ENCODE measurements around the gene FYN.

The FYN gene

GRCh38 chr6:111724505-111724904, 148.7 kb downstream of the FYN start:
- H3K9me3 ChIP-seq (ENCODE audit: severe bottlenecking), result no peaks in the 10 kb centered on the region
- H3K4me1 ChIP-seq (ENCODE audit: insufficient read depth, poor library complexity, severe bottlenecking), result no peaks in the 10 kb centered on the region
- TF ChIP-seq, protein P1, sequence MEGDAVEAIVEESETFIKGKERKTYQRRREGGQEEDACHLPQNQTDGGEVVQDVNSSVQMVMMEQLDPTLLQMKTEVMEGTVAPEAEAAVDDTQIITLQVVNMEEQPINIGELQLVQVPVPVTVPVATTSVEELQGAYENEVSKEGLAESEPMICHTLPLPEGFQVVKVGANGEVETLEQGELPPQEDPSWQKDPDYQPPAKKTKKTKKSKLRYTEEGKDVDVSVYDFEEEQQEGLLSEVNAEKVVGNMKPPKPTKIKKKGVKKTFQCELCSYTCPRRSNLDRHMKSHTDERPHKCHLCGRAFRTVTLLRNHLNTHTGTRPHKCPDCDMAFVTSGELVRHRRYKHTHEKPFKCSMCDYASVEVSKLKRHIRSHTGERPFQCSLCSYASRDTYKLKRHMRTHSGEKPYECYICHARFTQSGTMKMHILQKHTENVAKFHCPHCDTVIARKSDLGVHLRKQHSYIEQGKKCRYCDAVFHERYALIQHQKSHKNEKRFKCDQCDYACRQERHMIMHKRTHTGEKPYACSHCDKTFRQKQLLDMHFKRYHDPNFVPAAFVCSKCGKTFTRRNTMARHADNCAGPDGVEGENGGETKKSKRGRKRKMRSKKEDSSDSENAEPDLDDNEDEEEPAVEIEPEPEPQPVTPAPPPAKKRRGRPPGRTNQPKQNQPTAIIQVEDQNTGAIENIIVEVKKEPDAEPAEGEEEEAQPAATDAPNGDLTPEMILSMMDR (IDR thresholded peaks at IDR 0.05; ENCODE audit: poor library complexity, severe bottlenecking), result no peak
- ATAC-seq (ENCODE audit: low read depth) (no peak), DNase-seq (ENCODE audit: low spot score) (no peak)
- H3K27me3 ChIP-seq (ENCODE audit: insufficient read depth, poor library complexity, severe bottlenecking), result no peaks in the 10 kb centered on the region
- no peak overlapping the region for H3K4me3 ChIP-seq (ENCODE audit: severe bottlenecking)
- H3K27ac ChIP-seq (ENCODE audit: poor library complexity, severe bottlenecking), result no peak overlapping the region
- no peaks in the 10 kb centered on the region for H3K36me3 ChIP-seq (ENCODE audit: low read depth)

GRCh38 chr6:111724039-111724438, 149.2 kb downstream of the FYN start:
- H3K4me1 ChIP-seq (ENCODE audit: insufficient read depth, poor library complexity, severe bottlenecking), result no peaks in the 10 kb centered on the region
- H3K4me3 ChIP-seq (ENCODE audit: severe bottlenecking), result no peak overlapping the region
- no peak overlapping the region for H3K27ac ChIP-seq (ENCODE audit: poor library complexity, severe bottlenecking)
- no peak for DNase-seq (ENCODE audit: low spot score)
- H3K36me3 ChIP-seq (ENCODE audit: low read depth), result no peaks in the 10 kb centered on the region
- ATAC-seq (ENCODE audit: low read depth), result no peak
- H3K27me3 ChIP-seq (ENCODE audit: insufficient read depth, poor library complexity, severe bottlenecking), result no peaks in the 10 kb centered on the region
- TF ChIP-seq, protein P1 (IDR thresholded peaks at IDR 0.05; ENCODE audit: poor library complexity, severe bottlenecking), result no peak
- no peaks in the 10 kb centered on the region for H3K9me3 ChIP-seq (ENCODE audit: severe bottlenecking)

GRCh38 chr6:111723412-111723970, 149.8 kb downstream of the FYN start:
- H3K27me3 ChIP-seq (ENCODE audit: insufficient read depth, poor library complexity, severe bottlenecking), result no peaks in the 10 kb centered on the region
- no peak overlapping the region for H3K27ac ChIP-seq (ENCODE audit: poor library complexity, severe bottlenecking)
- no peak for DNase-seq (ENCODE audit: low spot score)
- no peak for ATAC-seq (ENCODE audit: low read depth)
- no peaks in the 10 kb centered on the region for H3K9me3 ChIP-seq (ENCODE audit: severe bottlenecking)
- H3K36me3 ChIP-seq (ENCODE audit: low read depth), result no peaks in the 10 kb centered on the region
- TF ChIP-seq, protein P1 (IDR thresholded peaks at IDR 0.05; ENCODE audit: poor library complexity, severe bottlenecking), result no peak
- H3K4me3 ChIP-seq (ENCODE audit: severe bottlenecking), result no peak overlapping the region
- H3K4me1 ChIP-seq (ENCODE audit: insufficient read depth, poor library complexity, severe bottlenecking), result no peaks in the 10 kb centered on the region

DNA sequence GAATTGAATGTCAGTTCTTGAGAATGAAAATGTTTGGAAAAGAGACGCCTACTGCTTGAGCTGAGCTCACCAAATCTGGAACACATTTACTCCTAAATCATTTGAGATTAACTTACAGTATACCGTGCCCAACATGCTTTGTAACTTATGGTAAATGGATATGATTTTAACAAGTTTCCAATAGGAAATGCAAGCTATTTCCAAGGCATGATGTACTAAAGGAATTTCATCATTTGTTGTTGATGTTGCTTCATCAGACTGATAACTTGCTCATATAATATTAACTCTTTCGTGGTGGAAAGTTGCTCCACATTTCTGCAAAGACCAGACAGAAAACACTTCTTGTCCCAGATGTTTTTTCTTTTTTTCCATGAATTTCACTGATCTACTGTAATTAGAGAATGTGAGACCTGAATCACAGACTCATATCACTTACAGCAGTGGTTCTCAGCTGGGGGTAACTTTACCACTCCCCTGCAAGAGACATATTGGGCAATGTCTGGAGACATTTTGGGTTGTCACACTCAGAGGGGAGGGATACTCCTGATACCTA, 151.0 kb downstream of the FYN start:
- H3K27me3 ChIP-seq (ENCODE audit: insufficient read depth, poor library complexity, severe bottlenecking), result no peaks in the 10 kb centered on the region
- no peaks in the 10 kb centered on the region for H3K9me3 ChIP-seq (ENCODE audit: severe bottlenecking)
- no peaks in the 10 kb centered on the region for H3K36me3 ChIP-seq (ENCODE audit: low read depth)
- no peak overlapping the region for H3K4me3 ChIP-seq (ENCODE audit: severe bottlenecking)
- ATAC-seq (ENCODE audit: low read depth), result no peak
- H3K4me1 ChIP-seq (ENCODE audit: insufficient read depth, poor library complexity, severe bottlenecking), result no peaks in the 10 kb centered on the region
- DNase-seq (ENCODE audit: low spot score), result no peak
- TF ChIP-seq, protein P1 (IDR thresholded peaks at IDR 0.05; ENCODE audit: poor library complexity, severe bottlenecking), result no peak
- no peak overlapping the region for H3K27ac ChIP-seq (ENCODE audit: poor library complexity, severe bottlenecking)

DNA sequence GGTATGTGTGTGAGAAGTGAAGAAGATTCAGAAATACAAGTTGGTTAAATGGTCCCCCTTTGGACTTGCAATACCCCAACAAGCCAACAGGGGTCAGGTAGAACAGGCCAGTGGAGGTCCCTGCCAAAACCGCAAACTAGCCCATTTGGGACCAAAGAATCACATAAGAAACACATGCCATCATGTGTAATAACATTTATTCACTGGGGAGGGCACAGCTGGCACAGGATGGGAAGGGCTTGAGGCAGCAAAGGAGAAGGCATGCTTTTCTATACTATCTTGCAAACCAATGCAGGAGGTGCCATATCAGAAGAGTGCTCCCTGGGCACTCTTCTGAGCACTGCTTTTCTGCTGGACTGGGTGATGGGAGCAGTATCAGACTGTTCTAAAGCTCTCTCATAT, 151.5 kb downstream of the FYN start:
- no peak overlapping the region for H3K27ac ChIP-seq (ENCODE audit: poor library complexity, severe bottlenecking)
- no peak overlapping the region for H3K4me3 ChIP-seq (ENCODE audit: severe bottlenecking)
- H3K4me1 ChIP-seq (ENCODE audit: insufficient read depth, poor library complexity, severe bottlenecking), result no peaks in the 10 kb centered on the region
- no peaks in the 10 kb centered on the region for H3K9me3 ChIP-seq (ENCODE audit: severe bottlenecking)
- no peaks in the 10 kb centered on the region for H3K36me3 ChIP-seq (ENCODE audit: low read depth)
- H3K27me3 ChIP-seq (ENCODE audit: insufficient read depth, poor library complexity, severe bottlenecking), result no peaks in the 10 kb centered on the region
- ATAC-seq (ENCODE audit: low read depth) (no peak), DNase-seq (ENCODE audit: low spot score) (no peak)
- TF ChIP-seq, protein P1 (IDR thresholded peaks at IDR 0.05; ENCODE audit: poor library complexity, severe bottlenecking), result peak; percentile 51

All from RWPE2 (cell line).